GM19023 (cell line): ENCODE data around the gene ARHGAP23.
"Not testable (repeated sequence)": the region's sequence is repeated elsewhere in the genome, so short reads cannot be mapped to it uniquely, and the experiment has no call there.

Source experiments
- ATAC-seq: cut with Tn5 transposase; IDR thresholded peaks from one replicate; pipeline ENCODE4 v1.9.1; 2021; ENCODE audit warnings: mild to moderate bottlenecking, moderate library complexity; ENCODE audit not compliant: unreplicated experiment

Gene ARHGAP23

DNA sequence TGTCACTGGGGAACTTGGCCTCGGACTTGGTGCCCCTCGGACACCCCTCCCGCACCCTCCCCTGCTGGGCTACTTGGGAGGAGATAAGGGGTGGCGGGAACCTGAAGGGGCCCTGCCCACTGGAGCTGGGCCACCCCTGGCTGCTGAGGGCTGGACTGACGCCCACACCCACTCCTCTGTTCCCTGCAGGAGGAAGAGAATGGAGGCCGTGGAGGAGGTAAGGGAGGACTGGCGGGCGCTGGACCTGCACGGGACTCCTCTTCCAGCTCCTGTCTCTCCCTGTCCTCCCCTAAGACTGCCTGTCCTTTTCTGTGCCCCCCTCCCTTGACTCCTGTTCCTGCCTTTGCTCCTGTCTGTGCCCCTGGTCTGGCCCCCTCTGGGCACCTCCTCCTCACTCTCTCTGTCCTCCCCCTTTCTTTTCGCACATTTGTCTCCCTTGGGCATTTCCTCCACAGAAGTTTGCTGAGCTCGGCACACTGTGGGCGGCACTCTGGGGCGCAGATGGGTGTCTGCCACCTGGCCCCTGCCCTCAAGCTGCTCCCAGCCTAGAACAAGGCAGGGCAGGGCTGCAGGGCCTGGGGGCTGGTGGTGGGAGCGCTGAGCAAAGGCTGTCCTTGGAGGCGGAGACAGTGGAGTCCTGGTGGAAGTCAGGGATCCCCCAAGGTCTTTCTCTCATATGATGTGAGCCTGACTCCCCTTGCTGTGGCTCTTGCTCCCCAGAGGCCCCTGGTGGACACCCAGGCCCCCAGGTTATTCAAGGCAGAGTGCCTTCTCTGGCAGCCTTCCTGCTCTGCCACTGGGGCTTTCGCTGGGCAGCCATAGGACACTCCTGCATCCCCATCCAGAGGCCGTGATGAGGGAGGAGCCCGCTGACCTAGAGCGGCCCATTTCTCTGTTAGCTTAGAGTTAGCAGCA lies 32.7 kb downstream of the ARHGAP23 start:
- ATAC-seq = no peak

DNA sequence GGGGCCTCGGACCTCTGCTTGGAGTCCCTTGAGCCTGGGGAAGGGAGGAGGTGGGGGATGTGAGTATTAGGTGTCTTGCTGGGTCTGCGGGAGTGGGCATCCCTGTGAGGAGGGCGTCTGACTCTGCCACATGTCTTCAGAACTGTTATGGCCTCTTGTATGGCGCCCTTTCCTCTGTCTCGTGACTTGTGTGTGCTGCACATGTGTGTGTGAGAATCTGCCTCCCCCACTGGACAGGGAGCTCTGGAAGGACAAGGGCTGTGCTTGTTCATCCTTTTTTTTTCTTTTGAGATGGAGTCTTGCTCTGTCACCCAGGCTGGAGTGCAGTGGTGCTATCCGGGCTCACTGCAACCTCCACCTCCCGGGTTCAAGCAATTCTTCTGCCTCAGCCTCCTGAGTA lies 33.4 kb downstream of the ARHGAP23 start:
- ATAC-seq = no peak

DNA sequence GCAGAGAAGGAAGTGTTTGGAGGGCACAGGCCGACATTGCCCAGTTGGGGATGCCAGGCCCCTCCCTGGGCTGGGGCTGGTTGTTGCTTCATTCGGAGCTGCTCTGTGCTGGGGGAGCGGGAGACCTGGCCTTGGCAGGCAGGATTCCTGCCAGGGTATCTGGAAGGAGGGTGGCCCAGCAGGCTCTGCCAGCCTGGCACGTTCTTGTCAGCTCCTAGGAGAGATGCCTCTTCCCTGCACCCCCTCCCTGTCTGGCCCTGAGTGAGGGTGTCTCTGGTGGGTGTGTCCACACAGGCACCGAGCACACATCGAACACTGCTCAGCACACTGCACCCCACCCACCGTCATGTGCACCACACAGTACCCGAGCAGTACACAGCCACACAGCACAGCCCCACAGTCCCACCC lies 35.2 kb downstream of the ARHGAP23 start:
- ATAC-seq = no peak

DNA sequence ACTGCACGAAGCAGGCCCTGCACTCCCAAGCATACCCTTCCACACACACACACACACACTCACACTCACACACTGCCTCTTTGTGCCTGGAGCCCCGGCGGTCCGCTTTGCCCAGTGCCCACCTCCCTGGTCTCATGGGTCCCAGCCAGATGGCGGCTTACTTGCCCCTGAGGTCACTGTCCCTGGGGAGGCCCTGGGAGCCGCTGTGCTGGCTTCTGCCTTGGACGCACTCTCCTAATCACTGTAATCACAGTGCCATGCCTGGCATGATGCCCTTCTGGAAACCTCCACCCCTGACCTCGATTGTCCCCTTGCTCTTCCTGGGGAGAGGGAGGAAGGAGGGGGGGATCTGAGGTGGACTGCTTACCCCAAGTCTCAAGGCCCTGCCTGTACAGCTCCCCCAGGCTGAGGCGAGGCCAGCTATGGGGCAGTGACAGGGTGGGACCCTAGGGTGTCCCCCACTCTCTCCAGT lies 36.0 kb downstream of the ARHGAP23 start:
- no peak for ATAC-seq

DNA sequence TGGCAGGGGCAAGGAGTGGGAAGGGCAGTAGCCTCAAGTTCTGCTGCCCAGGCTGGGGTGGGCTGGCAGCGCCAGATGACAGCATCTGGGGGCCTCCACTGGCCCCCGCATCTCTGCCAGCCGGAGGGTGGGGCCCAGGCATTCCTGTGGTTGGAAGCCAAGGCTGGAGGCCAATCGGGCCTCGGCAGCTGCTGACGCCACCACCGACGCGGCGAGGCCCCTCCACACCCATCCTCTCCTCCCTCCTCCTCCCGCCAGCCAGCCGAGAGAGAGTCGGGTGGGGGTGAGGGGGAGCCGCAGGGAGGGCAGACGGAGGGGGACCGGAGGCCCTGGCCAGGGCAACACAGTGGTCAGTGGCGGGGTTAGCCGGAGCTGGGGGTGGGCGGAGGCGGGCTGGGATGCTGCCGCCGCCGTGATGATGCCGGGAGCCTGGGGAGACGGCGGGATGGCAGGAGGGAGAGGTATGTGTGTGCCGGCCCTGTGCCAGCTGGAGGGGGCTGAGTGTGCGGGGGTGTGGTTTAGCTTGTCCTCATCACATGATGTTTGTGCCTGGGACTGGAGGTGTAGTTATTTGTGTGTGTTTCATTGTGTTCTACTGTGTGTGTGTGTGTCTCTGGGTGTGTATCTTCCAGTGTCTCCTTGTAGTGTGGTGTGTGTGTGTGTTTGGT lies 36.6 kb downstream of the ARHGAP23 start:
- ATAC-seq = no peak

DNA sequence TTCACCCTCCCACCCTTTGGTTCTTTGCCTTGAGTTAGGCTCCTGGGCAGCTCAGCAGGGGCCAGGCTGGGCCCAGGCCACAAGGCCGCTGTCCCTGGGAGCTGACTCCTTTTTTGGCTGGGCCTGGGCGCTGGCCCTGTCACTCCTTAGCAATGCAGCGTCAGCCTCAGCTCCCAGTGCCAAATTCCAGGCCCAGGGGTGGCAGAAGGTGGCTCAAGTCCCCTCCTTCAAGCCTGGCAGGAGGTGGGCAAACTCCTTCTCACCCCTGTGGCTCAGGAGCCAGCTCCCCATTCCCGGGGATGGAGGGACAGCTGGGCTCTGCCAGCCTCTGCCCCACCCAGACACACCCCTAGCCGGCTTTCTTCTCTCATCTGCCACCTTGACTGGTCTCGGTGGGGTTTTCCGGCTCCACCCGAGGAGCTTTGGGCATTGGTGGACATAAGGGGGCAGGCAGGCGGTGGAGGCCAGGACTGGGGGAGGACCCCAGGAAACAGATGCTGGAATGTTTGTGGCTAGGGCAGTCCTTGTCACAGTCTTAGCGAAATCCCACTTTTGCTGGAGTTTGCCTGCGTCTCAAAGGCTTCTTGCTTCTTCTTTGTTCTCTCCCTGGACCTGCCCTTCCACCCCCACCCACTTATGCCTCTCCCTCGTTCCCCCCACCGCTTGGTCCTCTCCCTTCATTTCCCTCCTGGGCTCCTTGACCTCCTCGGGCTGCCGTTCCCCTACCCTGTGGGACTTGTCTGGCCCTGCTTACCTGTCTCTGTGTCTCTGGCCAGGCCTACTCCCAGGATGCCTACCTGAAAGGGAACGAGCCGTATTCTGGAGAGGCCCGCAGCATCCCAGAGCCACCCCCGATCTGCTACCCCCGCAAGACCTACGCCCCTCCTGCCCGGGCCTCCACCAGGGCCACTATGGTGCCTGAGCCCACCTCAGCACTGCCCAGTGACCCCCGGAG lies 37.4 kb downstream of the ARHGAP23 start:
- no peak for ATAC-seq

DNA sequence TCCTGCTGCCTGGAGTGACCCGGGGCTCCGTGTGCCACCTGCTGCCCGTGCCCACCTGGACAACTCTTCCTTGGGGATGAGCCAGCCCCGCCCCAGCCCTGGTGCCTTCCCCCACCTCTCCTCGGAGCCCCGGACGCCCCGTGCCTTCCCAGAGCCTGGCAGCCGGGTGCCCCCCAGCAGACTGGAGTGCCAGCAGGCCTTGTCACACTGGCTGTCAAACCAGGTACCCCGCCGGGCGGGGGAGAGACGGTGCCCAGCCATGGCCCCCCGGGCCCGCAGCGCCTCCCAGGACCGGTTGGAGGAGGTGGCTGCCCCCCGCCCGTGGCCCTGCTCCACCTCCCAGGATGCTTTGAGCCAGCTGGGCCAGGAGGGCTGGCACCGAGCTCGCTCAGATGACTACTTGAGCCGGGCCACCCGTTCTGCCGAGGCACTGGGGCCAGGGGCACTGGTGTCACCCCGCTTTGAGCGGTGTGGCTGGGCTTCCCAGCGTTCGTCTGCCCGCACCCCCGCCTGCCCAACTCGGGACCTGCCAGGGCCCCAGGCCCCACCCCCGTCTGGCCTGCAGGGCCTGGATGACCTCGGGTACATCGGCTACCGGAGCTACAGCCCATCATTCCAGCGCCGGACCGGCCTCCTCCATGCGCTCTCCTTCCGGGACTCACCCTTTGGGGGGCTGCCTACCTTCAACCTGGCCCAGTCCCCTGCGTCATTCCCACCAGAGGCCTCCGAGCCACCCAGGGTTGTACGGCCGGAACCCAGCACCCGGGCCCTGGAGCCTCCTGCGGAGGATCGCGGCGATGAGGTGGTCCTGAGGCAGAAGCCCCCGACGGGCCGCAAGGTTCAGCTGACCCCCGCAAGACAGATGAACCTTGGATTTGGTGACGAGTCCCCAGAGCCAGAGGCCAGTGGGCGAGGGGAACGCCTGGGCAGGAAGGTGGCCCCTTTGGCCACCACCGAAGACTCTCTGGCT lies 38.4 kb downstream of the ARHGAP23 start:
- ATAC-seq = no peak

DNA sequence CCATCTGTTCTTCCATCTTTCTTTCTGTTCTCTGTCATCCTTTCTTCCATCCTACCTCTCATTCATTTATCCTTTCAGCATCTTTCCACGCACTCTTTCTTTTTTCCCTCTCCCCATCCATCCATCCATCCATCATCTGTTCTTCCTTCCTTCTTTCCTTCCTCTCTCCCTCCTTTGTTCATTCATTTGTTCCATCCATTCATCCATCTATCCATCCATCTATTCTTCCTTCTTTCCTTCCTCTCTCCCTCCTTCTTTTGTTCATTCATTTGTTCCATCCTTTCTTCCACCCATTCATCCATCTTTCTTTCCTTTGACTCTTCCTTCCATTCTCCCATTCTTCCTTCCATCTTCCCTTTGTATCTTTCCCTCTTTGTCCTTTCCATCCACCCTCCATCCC lies 39.2 kb downstream of the ARHGAP23 start:
- ATAC-seq = no peak

DNA sequence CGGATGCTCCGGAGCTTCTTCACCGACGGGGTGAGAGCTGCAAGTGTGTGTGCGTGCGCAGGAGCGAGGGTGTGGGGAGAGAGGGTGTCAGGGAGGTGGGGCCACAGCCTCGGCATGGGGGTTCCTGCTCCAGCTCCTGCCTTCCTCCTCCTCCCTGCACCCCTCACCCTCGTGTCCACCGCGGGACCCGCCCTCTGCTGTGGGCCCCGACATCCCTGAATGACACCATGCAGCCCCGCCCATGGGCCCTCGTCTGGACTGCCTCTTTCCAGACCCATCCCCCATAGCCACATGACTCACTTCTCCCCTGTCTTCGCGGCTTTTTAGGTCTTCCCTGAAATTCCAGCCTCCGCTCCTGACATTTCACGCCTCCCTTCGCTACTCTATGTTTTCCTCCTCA lies 41.6 kb downstream of the ARHGAP23 start:
- ATAC-seq = no peak

DNA sequence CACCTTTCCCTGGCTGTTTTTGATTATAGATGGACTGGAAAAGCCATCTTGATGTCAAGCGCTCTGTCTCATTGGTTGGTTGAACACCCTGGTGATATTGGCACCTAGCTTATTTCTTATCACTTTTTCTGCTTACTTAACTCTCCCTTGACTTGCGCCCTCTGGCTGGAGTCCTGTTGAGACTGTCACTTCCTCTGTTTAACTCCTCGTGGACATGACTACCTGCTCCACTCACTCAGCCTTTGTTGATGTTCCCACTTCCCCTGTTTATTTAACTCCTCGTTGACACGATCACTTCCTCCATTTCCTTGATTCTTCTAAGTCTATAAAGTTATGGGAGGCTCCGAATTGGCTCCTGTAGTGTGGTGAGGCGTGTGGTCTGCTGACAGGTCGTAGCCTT lies 43.0 kb downstream of the ARHGAP23 start:
- not testable (repeated sequence) for ATAC-seq

DNA sequence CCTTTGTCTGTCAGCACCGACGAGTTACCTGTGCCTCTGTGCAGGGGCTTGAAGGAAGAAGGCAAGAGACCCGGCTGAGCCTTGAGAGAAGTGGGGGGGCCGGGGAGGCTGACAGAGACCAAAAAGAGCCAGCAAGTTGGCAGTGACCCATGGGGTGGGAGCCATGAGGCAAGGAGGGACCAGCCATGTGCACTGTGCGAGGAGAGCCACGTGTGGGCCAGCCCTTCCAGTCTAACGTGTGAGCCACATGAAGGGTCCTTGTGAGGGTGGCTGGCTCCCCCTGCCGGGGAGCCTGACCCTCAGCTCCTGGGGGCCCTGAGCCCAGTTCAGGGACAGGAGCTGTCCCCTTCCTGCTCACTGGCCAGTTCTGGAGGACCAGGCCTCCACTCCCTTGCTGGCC lies 46.4 kb downstream of the ARHGAP23 start:
- ATAC-seq = not testable (repeated sequence)

DNA sequence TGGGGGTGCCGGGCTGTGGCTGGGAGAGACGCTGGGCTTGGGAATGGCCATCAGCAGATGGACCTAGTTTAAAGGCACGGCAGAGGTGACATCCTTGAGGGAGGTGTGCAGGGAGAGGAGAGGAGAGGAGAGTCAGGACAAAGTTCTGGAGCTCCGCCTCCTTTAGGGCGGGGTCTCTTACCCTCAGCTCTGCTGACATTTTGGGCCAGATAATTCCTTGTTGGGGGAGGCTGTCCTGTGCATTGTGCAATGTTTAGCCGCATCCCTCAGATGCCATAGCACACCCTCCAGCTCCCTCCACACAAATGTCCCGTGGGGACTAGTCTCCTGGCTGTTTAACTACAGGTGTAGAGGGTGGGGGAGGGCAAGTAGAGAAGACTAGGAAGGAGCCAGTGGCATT lies 48.3 kb downstream of the ARHGAP23 start:
- no peak for ATAC-seq

DNA sequence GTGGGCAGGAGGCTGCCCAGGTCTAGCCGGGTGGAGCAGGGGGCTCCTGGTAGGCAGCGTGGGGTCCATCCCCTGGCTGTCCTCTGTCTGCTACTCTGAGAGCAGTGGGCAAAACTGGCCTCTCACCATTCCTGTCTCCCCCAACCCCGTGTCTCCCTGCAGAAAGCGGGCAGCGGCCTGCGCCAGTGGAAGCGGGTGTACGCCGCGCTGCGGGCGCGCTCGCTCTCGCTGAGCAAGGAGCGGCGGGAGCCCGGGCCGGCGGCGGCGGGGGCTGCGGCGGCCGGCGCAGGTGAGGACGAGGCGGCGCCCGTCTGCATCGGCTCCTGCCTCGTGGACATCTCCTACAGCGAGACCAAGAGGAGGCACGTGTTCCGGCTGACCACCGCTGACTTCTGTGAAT lies 49.2 kb downstream of the ARHGAP23 start:
- not testable (repeated sequence) for ATAC-seq

DNA sequence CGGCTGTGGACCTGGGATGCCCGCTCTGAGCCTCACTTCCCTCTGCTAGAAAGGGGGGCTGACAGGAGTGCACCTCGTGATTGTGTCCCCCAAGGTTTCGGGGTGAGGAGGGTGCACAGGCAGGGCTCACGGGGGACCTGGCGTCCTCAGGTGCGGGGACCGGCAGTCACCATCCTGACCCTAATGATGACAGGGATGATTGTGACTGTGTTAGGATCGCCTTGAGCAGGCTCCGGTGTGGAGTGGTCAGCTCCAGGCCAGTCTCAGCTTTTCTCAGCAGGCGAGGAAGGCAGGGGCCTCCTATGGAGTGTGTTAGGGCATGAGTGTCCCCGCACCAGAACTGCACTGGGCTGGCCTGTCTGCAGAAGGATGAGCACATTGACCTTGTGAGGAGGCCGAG lies 49.7 kb downstream of the ARHGAP23 start:
- ATAC-seq = not testable (repeated sequence)

DNA sequence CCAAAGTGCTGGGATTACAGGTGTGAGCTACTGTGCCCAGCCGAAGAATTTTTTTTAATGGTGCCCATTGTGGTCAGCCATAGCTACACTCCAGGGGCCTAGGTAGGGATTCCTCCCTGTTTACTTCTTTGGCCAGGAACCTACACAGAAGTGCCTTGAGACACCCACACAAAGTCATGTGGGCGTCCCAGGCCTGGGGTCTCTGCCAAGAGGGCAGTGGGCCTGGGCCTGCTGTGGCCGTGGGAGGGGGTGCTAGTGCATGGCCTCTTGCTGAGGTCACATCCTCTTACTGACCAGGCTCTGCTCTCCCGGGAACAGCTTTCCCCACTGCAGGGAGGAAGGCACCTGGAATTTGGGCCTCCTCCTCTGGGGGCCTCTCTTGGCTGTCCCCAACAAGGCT lies 50.4 kb downstream of the ARHGAP23 start:
- ATAC-seq = not testable (repeated sequence)

DNA sequence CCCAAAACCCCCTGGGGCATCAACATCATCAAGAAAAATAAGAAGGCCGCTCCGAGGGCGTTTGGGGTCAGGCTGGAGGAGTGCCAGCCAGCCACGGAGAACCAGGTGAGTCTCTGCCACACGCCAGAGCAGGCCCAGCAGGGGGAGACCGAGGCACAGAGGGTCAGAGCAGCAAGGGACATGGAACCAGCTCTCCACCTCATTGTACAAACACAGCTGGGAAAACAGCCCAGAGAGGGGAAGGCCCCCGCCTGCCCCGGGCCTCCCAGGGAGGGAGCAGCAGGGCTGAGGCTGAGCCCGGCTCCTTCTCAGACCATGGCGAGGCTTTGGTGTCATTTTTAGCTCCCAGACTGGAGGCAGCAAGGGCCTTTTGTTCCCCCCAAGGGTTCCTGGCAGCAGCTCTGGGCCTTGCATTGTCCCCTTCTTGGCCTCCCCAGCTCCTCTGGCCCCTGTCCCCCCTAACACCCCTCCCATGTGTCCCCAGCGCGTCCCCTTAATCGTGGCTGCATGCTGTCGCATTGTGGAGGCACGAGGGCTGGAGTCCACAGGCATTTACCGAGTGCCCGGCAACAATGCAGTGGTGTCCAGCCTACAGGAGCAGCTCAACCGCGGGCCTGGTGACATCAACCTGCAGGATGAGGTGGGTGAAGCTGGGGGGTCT lies 53.9 kb downstream of the ARHGAP23 start:
- ATAC-seq = not testable (repeated sequence)

DNA sequence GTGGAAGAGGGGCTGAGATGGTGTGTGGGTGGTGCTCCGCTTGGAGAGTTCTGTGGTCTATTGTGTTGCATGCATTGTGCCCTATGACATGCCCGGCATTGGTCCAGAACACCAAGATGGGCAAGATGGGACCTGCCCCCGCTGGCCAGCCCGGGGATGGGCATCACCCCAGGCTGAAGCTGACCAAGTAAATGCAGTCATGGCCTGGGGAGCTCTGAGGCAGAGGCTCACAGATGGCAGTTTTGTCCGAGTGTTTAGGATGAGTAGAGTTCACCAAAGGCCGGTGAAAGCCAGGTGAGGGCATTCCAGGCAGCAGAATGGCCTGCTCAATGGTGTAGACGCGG lies 54.4 kb downstream of the ARHGAP23 start:
- not testable (repeated sequence) for ATAC-seq

DNA sequence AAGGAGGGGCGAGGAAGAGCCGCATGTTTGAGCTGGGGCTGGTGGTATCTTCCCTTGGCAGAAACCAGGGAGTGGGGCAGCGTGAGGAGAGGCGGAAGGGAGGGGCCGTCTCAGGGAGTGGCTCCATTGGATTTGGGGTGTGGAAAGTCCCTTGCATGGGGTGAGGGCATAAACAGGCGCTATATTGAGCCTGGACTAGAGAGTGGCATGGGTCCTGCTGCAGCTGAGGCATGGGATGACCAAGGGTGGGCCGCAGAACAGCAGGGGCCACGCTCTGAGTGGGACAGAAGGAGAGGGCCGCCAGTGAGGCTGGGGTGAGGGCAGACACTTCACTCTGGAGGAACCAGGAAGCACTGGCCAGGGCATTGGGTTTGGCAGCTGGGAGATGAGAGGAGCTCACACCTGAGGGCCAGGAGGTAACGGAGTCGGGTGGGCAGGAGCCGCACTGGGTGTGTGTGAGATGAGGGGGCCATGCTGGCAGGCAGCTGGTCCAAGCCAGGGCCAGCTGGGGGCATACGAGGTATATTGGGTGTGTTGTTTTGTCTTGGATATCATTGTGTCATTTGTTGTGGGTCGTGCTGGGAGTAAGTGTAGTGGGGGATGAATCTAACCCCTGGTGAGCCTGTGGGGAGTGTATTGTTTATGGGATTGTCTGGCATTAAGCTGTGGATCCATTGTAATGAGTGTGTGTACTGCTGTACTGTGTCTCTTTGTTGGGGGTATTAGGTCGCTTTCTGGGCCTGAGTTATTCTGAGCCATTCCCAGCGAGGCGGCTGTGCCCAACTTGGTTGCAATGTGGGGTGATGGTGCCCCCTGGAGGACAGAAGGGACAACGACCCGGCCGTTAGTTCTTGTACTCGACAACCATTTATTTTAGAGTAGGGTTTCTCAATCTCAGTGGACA lies 56.2 kb downstream of the ARHGAP23 start:
- not testable (repeated sequence) for ATAC-seq
